Natural killer cell treated with Interleukin-12 subunit alpha and Interleukin-12 subunit beta and Interleukin-15 and Interleukin-18, amount 100 ng/mL, for 72 hours (primary cell): ENCODE results near the gene CACNA2D1. TPM values are rescaled to one million over a fixed set of nuclear protein-coding genes. Genes with fewer than 3 reads are reported as not detected.

Experiments
- ATAC-seq, 2 donors: fragments of 150-1000 bp; cut with Tn5 transposase in 1 of 2; sonication (Bioruptor Pico), chemical (Tn5 transposase) in 1 of 2; 2 replicates each; pipeline ENCODE4 v1.10.0; 2021
- DNase-seq: peaks from one replicate; pipeline ENCODE4 v3.0.0; 2022; ENCODE audit warnings: low spot score
- H3K27ac Mint-ChIP-seq, 2 donors: 1 replicate in 1 of 2; 2 replicates in 1 of 2; pipeline ENCODE4 v1.8.0; 2022; ENCODE audit warnings: mixed read lengths in 2 of 2, mild to moderate bottlenecking in 1 of 2, moderate library complexity in 1 of 2
- H3K27me3 Mint-ChIP-seq, 2 donors: 1 replicate in 1 of 2; 2 replicates in 1 of 2; pipeline ENCODE4 v1.8.0; 2022; ENCODE audit warnings: mixed read lengths in 2 of 2
- H3K36me3 Mint-ChIP-seq: one replicate; pipeline ENCODE4 v1.8.0; 2022; ENCODE audit warnings: mixed read lengths
- H3K4me1 Mint-ChIP-seq, 2 donors: 1 replicate in 1 of 2; 2 replicates in 1 of 2; pipeline ENCODE4 v1.8.0; 2022; ENCODE audit warnings: low read depth in 2 of 2, mixed read lengths in 2 of 2, mild to moderate bottlenecking in 1 of 2
- H3K4me3 Mint-ChIP-seq: one replicate; pipeline ENCODE4 v1.8.0; 2022; ENCODE audit warnings: mixed read lengths
- H3K9me3 Mint-ChIP-seq: 2 replicates; pipeline ENCODE4 v1.8.0; 2022; ENCODE audit warnings: mixed read lengths
- total RNA-seq, 2 donors: library from RNA; stranded (reverse); gene quantifications; one replicate each; pipeline ENCODE4 v1.2.3, GENCODE V29; 2022

CACNA2D1 gene
- total RNA-seq, 2 donors from 2014 or later, result not detected

DNA sequence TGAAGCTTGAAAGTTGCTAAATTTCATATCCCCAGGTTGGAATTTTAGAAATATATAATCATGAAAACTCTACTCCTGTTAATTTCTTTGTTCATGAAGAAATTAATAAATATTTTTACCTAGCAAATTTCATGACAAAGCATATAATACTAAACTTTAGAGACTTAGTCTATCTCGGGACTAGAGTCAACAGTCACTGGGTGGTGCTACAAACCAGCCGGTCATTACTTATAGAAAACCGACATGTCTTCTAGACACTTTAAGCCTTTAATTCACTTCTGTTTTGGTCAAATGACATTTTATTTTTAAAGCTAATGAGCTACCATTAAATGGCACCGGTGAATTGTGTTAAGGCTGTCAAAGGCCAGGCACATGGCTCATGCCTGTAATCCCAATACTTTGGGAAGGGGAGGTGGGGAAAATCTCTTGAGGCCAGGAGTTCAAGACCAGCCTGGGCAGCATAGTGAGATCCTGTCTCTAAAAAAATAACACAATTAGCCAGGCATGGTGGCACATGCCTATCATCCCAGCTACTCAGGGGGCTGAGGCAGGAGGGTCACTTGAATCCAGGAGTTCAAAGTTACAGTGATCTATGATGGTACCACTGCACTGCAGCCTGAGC lies 270.1 kb downstream of the CACNA2D1 start:
- no peak overlapping the region for H3K4me3 Mint-ChIP-seq
- H3K27ac Mint-ChIP-seq, result no peak overlapping the region
- H3K9me3 Mint-ChIP-seq, result no peaks in the 10 kb centered on the region
- ATAC-seq (no peak), DNase-seq (no peak)
- no peaks in the 10 kb centered on the region for H3K27me3 Mint-ChIP-seq
- no peaks in the 10 kb centered on the region for H3K4me1 Mint-ChIP-seq
- no peaks in the 10 kb centered on the region for H3K36me3 Mint-ChIP-seq

- no peaks in the 10 kb centered on the region for H3K36me3 Mint-ChIP-seq
- no peaks in the 10 kb centered on the region for H3K27me3 Mint-ChIP-seq
- no peak for DNase-seq
- no peak for ATAC-seq
- no peaks in the 10 kb centered on the region for H3K4me1 Mint-ChIP-seq
- H3K27ac Mint-ChIP-seq, result no peak overlapping the region
- H3K9me3 Mint-ChIP-seq, result no peaks in the 10 kb centered on the region
- no peak overlapping the region for H3K4me3 Mint-ChIP-seq
Observed at GRCh38 chr7:82172881-82173280, 270.7 kb downstream of the CACNA2D1 start.

DNA sequence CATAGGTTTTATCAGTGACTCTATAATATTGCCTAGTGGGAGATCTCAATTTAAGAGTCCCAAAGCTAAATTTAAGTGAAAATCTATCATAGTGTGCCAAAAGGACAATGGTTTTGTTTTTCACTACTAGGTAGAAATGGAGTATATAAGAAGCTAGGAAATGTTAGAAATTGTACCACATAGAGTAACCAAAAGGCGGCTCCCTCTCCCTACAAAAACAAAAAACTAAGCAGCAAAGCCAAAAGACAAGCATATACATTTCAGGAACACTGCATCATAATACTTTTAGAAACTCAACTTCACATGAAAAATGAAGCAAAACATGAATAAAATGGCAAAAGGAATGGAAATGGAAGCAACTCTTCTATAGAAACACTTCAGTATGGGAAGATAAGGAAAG lies 271.6 kb downstream of the CACNA2D1 start:
- Mint-ChIP-seq H3K27ac (no peak overlapping the region), H3K4me1 (no peaks in the 10 kb centered on the region), H3K4me3 (no peak overlapping the region), H3K9me3 (no peaks in the 10 kb centered on the region), H3K36me3 (no peaks in the 10 kb centered on the region), H3K27me3 (no peaks in the 10 kb centered on the region)
- DNase-seq (no peak), ATAC-seq (no peak)

DNA sequence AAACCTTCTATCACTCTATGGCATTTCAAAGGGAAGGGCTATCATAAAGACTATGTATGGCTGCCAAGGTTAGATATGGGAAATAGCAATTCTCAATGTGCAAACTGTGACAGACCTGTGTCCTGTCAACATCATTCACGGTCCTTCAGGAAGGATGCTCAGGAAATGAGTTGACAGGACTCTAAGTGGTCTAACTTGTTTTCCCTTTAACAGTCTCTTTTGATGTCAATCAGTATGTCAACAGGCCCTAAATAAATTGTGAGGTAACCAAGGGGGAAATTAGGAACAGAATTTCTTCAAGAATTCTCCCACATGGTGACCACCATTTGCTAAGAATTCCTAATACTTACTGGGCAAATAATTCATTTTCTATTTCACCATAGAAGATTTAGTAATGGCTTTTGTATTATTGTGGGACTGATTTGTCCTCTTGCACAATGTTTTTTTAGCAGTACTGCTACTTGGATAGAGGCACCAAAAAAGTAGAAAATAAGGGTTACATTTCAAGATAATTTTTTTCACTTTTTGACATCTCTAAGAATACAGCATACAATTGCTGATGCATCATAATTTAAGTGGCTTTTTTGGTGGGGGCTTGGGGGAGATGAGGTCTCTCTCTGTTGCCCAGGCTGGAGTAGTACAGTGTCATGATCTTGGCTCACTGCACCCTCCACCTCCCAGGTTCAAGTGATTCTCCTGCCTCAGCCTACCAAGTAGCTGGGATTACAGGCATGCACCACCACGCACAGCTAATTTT lies 275.8 kb downstream of the CACNA2D1 start:
- Mint-ChIP-seq H3K4me3 (no peak overlapping the region), H3K4me1 (no peaks in the 10 kb centered on the region), H3K27me3 (no peaks in the 10 kb centered on the region), H3K27ac (no peak overlapping the region), H3K9me3 (no peaks in the 10 kb centered on the region), H3K36me3 (no peaks in the 10 kb centered on the region)
- ATAC-seq, result no peak
- no peak for DNase-seq

- peaks cover 5% of the 10 kb centered on the region for H3K9me3 Mint-ChIP-seq
- H3K27me3 Mint-ChIP-seq, result no peaks in the 10 kb centered on the region
Observed at GRCh38 chr7:82166260-82167015, 277.1 kb downstream of the CACNA2D1 start.

DNA sequence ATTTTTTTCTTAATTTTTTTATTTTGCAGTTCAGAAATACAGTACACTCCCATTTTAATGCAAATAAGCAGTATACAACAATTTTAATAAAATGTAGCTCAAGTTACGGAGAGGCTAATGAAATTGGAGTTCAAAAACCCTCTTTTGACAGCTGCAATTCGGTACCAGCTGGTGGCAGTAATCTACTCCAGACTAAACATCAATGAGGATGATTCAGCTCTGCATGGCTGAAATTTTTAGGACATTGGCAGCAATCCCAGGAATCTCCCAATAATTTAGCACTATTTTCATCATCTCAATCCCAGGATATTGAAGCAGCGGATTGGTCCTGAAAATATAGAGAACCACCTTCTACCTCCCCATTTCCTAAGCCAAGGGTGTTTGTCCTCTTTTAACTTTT lies 278.8 kb downstream of the CACNA2D1 start:
- H3K9me3 Mint-ChIP-seq, result peaks cover 7% of the 10 kb centered on the region
- H3K4me3 Mint-ChIP-seq, result no peak overlapping the region
- H3K27ac Mint-ChIP-seq, result no peak overlapping the region
- H3K36me3 Mint-ChIP-seq, result no peaks in the 10 kb centered on the region
- DNase-seq, result no peak
- ATAC-seq, result no peak
- H3K27me3 Mint-ChIP-seq, result no peaks in the 10 kb centered on the region
- H3K4me1 Mint-ChIP-seq, result no peaks in the 10 kb centered on the region

More at GRCh38 chr7:82166260-82167015, 277.1 kb downstream of the CACNA2D1 start:
- no peak overlapping the region for H3K4me3 Mint-ChIP-seq
- no peak overlapping the region for H3K27ac Mint-ChIP-seq
- H3K4me1 Mint-ChIP-seq, result no peaks in the 10 kb centered on the region
- no peak for ATAC-seq
- DNase-seq, result no peak
- no peaks in the 10 kb centered on the region for H3K36me3 Mint-ChIP-seq

DNA sequence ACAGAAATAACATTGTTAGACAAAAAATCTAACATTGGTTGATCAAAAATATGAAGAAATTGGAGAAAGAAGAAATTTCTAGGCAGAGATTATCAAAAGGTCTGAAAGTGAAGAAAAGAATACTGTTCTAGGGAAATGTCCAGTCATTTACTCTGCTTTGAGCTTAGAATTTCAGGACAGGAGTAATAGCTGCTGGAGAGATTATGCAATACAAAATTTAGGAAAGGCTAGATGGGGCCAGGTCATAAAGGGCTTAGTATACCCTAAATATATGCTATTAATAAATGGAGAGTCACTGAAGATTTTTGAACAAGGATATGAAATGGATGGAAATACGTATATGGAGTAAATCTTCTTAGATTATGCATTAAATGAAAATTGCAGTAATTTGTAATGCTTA lies 279.2 kb downstream of the CACNA2D1 start:
- Mint-ChIP-seq H3K27ac (no peak overlapping the region), H3K4me3 (no peak overlapping the region), H3K36me3 (no peaks in the 10 kb centered on the region), H3K27me3 (no peaks in the 10 kb centered on the region), H3K4me1 (no peaks in the 10 kb centered on the region), H3K9me3 (peaks cover 7% of the 10 kb centered on the region)
- ATAC-seq (no peak), DNase-seq (no peak)

DNA sequence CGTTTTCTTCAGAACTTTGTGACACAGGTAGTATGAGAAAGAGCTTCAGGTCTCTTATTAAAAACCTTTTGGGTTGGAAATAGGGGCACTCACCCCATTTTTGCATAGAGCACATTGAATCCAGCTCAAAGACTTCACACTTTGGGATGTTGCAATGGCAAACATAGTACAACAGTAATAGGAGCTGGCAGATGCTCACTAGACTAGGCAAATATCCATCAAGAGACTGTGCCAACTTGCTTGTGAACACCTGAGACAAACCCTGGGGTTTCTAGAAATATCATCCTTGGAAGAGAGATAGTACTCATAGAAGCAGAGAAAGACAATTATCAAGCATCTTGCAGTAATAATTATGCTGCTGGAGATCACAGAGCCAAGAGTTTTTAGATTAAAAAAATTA lies 280.0 kb downstream of the CACNA2D1 start:
- no peaks in the 10 kb centered on the region for H3K36me3 Mint-ChIP-seq
- ATAC-seq, result no peak
- no peaks in the 10 kb centered on the region for H3K4me1 Mint-ChIP-seq
- DNase-seq, result no peak
- H3K27ac Mint-ChIP-seq, result no peak overlapping the region
- peaks cover 7% of the 10 kb centered on the region for H3K9me3 Mint-ChIP-seq
- H3K27me3 Mint-ChIP-seq, result no peaks in the 10 kb centered on the region
- no peak overlapping the region for H3K4me3 Mint-ChIP-seq

- no peaks in the 10 kb centered on the region for H3K27me3 Mint-ChIP-seq
- no peak overlapping the region for H3K4me3 Mint-ChIP-seq
- H3K4me1 Mint-ChIP-seq, result no peaks in the 10 kb centered on the region
- no peaks in the 10 kb centered on the region for H3K36me3 Mint-ChIP-seq
- no peak overlapping the region for H3K27ac Mint-ChIP-seq
- DNase-seq (no peak), ATAC-seq (no peak)
- peaks cover 7% of the 10 kb centered on the region for H3K9me3 Mint-ChIP-seq
Observed at GRCh38 chr7:82162289-82162688, 281.3 kb downstream of the CACNA2D1 start.

DNA sequence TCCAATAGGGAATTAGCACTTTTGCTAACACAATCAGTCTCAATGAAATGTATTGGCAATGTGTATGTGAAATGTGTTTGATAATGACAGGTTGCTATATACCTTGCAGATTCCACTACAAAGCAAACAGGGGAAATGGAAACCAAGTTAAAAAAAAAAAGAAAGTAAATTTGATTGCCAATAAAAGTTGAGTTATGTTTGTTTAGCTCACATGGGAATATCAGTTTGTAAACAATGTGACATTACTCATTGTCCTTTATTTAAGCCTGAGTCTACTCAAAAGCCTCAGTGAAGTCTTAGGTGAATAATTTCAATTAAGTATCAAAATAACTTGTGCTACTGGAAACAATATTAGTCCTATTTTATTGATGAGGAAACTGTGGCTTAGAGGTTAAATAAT lies 285.2 kb downstream of the CACNA2D1 start:
- ATAC-seq, result no peak
- H3K9me3 Mint-ChIP-seq, result peaks cover 7% of the 10 kb centered on the region
- H3K27ac Mint-ChIP-seq, result no peak overlapping the region
- H3K4me1 Mint-ChIP-seq, result no peaks in the 10 kb centered on the region
- H3K36me3 Mint-ChIP-seq, result no peaks in the 10 kb centered on the region
- DNase-seq, result no peak
- no peaks in the 10 kb centered on the region for H3K27me3 Mint-ChIP-seq
- H3K4me3 Mint-ChIP-seq, result no peak overlapping the region

DNA sequence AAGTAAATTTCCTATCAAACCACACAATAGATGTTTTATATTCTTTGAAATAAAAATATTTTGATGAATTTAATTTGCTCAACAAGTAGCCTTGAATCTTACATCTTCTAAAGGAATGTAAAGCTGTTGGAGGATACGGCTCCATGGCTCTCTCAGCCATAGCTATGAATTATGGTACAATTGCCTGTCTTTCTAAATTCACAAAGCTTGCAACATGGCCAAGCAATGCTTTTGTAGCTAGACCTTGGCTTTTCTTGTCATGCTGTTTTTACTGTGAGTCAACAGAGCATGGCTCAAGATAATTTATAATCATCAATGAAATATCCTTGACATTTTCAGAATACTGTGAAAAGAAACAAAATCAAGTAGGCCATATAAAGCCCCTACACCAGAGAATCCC lies 286.7 kb downstream of the CACNA2D1 start:
- DNase-seq (no peak), ATAC-seq (no peak)
- no peak overlapping the region for H3K27ac Mint-ChIP-seq
- H3K4me1 Mint-ChIP-seq, result no peaks in the 10 kb centered on the region
- H3K9me3 Mint-ChIP-seq, result peaks cover 5% of the 10 kb centered on the region
- no peak overlapping the region for H3K4me3 Mint-ChIP-seq
- H3K36me3 Mint-ChIP-seq, result no peaks in the 10 kb centered on the region
- no peaks in the 10 kb centered on the region for H3K27me3 Mint-ChIP-seq

- Mint-ChIP-seq H3K4me3 (no peak overlapping the region), H3K9me3 (no peaks in the 10 kb centered on the region), H3K27me3 (no peaks in the 10 kb centered on the region), H3K4me1 (no peaks in the 10 kb centered on the region), H3K27ac (no peak overlapping the region), H3K36me3 (no peaks in the 10 kb centered on the region)
- no peak for DNase-seq
- ATAC-seq, result no peak
Observed at GRCh38 chr7:82156168-82156567, 287.4 kb downstream of the CACNA2D1 start.

DNA sequence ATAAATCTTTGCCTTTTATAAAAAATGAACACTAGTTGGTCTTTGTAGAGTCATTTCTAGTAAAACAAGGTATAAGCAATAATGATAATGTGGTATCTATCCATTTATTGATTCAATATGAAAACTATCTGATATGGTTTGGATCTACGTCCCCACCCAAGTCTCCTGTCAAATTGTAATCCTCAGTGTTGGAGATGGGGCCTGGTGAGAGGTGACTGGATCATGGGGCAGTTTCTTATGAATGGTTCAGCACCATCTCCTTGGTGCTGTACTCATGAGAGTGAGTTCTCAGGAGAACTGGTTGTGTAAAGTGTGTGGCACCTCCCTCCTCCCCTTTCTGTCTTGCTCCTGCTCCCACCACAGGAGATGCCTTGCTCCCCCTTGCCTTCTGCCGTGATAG lies 288.8 kb downstream of the CACNA2D1 start:
- H3K36me3 Mint-ChIP-seq, result no peaks in the 10 kb centered on the region
- H3K27me3 Mint-ChIP-seq, result no peaks in the 10 kb centered on the region
- H3K27ac Mint-ChIP-seq, result no peak overlapping the region
- DNase-seq (no peak), ATAC-seq (no peak)
- H3K4me1 Mint-ChIP-seq, result no peaks in the 10 kb centered on the region
- no peaks in the 10 kb centered on the region for H3K9me3 Mint-ChIP-seq
- no peak overlapping the region for H3K4me3 Mint-ChIP-seq

DNA sequence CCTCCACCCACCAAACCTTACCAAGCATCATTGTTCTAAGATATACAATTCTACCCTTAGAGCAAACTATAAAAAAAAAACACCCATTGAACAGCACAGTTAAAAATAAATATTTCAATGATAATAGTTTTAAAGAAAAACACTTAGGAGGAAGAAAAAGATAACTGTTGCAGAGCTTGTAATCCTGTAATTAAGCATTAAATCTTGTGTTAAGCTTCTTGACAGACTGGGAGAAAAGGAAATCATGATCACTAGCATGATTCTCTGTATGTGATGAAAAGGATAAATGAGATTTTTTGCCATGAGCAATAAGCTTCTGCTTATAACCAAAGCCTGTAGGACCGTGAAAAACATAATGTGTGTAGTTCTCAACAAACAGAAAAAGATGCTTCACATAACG lies 289.8 kb downstream of the CACNA2D1 start:
- Mint-ChIP-seq H3K27ac (no peak overlapping the region), H3K36me3 (no peaks in the 10 kb centered on the region), H3K4me3 (no peak overlapping the region), H3K9me3 (peaks cover 5% of the 10 kb centered on the region), H3K4me1 (no peaks in the 10 kb centered on the region), H3K27me3 (no peaks in the 10 kb centered on the region)
- DNase-seq (no peak), ATAC-seq (no peak)
